Keratinocyte (primary cell): Measurements from ENCODE around the gene AP5Z1.

ENCODE experiments used
- EZH2 ChIP-seq: IDR thresholded peaks from one replicate; pipeline ENCODE4 v1.6.1; 2012; ENCODE audit warnings: inconsistent platforms, mild to moderate bottlenecking, low read length, moderate library complexity
- TF ChIP-seq, protein P1 (sequence below), 3 experiments: IDR thresholded peaks in 1 of 3; conservative IDR thresholded peaks in 1 of 3; optimal IDR thresholded peaks in 1 of 3; 2 replicates in 2 of 3; 3 replicates in 1 of 3; pipeline versions ENCODE3 to v1.5.1; 2011; ENCODE audit warnings: low read length in 3 of 3, mild to moderate bottlenecking in 3 of 3, moderate library complexity in 2 of 3, control low read depth in 1 of 3, inconsistent platforms in 1 of 3; ENCODE audit not compliant: insufficient read depth in 2 of 3; ENCODE audit errors: extremely low read depth in 1 of 3

DNA sequence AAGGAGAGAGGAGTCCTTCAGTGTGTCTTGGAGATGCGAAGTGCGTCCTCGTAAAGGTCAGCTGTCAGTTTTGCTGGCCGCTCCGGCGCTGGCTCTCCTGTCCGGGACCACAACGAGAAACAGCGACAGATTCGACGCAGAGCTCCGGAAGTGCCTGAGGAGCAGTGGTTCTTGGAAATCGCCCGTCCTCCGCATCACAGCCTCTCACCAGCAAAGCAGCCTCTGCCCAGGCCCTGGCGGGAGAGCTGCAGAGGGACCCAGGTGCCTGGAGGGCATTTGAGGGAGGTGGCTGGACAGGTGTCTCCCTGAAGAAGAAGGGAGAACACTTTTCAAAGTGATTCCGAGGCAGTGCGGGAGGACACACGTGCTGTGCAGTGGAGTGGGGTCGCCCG lies 11.6 kb upstream of the AP5Z1 start:
- TF ChIP-seq, protein P1, sequence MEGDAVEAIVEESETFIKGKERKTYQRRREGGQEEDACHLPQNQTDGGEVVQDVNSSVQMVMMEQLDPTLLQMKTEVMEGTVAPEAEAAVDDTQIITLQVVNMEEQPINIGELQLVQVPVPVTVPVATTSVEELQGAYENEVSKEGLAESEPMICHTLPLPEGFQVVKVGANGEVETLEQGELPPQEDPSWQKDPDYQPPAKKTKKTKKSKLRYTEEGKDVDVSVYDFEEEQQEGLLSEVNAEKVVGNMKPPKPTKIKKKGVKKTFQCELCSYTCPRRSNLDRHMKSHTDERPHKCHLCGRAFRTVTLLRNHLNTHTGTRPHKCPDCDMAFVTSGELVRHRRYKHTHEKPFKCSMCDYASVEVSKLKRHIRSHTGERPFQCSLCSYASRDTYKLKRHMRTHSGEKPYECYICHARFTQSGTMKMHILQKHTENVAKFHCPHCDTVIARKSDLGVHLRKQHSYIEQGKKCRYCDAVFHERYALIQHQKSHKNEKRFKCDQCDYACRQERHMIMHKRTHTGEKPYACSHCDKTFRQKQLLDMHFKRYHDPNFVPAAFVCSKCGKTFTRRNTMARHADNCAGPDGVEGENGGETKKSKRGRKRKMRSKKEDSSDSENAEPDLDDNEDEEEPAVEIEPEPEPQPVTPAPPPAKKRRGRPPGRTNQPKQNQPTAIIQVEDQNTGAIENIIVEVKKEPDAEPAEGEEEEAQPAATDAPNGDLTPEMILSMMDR (optimal IDR thresholded peaks at IDR 0.05 in 1 of 3, IDR thresholded peaks at IDR 0.05 in 1 of 3, conservative IDR thresholded peaks at IDR 0.05 in 1 of 3; ENCODE audit: extremely low read depth in 1 of 3, insufficient read depth in 2 of 3, low read length in 3 of 3): no peak
- TF ChIP-seq EZH2: no peak
